ENCODE data around the gene MFSD12.
A peak's percentile ranks its signal among the peaks of the same experiment; 100 is the strongest.

MFSD12 gene

GRCh38 chr19:3506384-3507340 lies 50.7 kb downstream of the MFSD12 start:
- DNase-seq (ENCODE audit: low read depth) = no peak

GRCh38 chr19:3505598-3506383 lies 51.6 kb downstream of the MFSD12 start, which contains the start of gene FZR1:
TSS of gene FZR1 (plus strand) at chr19:3506311. CDS start at chr19:3522990, 16,679 bp downstream.
- peak; percentile 99 for DNase-seq (ENCODE audit: low read depth)

- DNase-seq (ENCODE audit: low read depth) = no peak
These were observed 52.7 kb downstream of the MFSD12 start for GRCh38 chr19:3504735-3505134.

- no peak for DNase-seq (ENCODE audit: low read depth)
These were observed 54.3 kb downstream of the MFSD12 start for GRCh38 chr19:3503036-3503572.

- no peak for DNase-seq (ENCODE audit: low read depth)
These were observed 55.6 kb downstream of the MFSD12 start for GRCh38 chr19:3501780-3502179.

GRCh38 chr19:3500429-3501101 lies 56.8 kb downstream of the MFSD12 start, which contains the start of gene DOHH:
TSS of gene DOHH (minus strand) at chr19:3500674. CDS start at chr19:3496814, 3,860 bp downstream.
- DNase-seq (ENCODE audit: low read depth) = peak; percentile 95

- no peak for DNase-seq (ENCODE audit: low read depth)
These were observed 57.5 kb downstream of the MFSD12 start for GRCh38 chr19:3499738-3500428.

GRCh38 chr19:3497757-3498520 lies 59.4 kb downstream of the MFSD12 start:
- no peak for DNase-seq (ENCODE audit: low read depth)

- DNase-seq (ENCODE audit: low read depth) = no peak
These were observed 60.8 kb downstream of the MFSD12 start for GRCh38 chr19:3496392-3497273.

- DNase-seq (ENCODE audit: low read depth) = peak; percentile 63
These were observed 62.8 kb downstream of the MFSD12 start for GRCh38 chr19:3494559-3494958.
